ENCODE data around the gene P4HTM. TPM values are rescaled to one million over a fixed set of nuclear protein-coding genes. Genes with fewer than 3 reads are reported as not detected.

The P4HTM gene, protein sequence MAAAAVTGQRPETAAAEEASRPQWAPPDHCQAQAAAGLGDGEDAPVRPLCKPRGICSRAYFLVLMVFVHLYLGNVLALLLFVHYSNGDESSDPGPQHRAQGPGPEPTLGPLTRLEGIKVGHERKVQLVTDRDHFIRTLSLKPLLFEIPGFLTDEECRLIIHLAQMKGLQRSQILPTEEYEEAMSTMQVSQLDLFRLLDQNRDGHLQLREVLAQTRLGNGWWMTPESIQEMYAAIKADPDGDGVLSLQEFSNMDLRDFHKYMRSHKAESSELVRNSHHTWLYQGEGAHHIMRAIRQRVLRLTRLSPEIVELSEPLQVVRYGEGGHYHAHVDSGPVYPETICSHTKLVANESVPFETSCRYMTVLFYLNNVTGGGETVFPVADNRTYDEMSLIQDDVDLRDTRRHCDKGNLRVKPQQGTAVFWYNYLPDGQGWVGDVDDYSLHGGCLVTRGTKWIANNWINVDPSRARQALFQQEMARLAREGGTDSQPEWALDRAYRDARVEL
- 18.6 TPM for total RNA-seq

DNA sequence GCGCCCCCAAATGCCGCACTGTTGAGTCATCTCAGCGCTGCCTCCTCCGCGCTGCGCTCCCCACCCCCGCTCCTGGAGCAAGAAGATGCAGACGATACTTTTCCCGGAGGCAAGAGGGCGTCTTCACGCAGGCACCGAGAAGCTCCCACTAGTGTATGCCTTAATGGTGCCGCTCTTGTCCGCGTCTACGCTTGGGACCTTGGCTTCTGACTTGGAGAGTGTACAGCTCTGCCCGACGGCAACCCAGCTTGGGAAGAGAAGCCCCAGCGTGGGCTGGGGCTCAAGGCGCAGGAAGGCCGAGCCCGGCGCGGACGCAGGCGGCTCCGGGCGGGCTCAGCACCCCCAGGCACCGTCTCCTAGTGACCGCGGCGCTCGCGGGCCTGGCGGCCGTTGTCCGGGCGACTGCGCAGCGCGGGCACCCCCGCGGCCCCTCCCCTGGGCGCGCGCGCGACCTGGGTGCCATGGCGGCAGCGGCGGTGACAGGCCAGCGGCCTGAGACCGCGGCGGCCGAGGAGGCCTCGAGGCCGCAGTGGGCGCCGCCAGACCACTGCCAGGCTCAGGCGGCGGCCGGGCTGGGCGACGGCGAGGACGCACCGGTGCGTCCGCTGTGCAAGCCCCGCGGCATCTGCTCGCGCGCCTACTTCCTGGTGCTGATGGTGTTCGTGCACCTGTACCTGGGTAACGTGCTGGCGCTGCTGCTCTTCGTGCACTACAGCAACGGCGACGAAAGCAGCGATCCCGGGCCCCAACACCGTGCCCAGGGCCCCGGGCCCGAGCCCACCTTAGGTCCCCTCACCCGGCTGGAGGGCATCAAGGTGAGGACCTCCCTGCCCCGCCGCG is at the start of gene P4HTM:
Gene P4HTM (plus strand): TSS at position 446 of the 840 bp plus-strand sequence. CDS start 16 bp downstream, at position 462.
- Histone ChIP-seq H3K27me3 (ENCODE audit: insufficient read depth, low read length) (no peaks in the 10 kb centered on the region), H3K4me3 (ENCODE audit: low read length) (peak within 1 kb of the TSS; percentile 73), H3K4me1 (ENCODE audit: insufficient read depth, low read length) (peaks cover 21% of the 10 kb centered on the region), H3K9me3 (ENCODE audit: low read depth, low read length) (no peaks in the 10 kb centered on the region)

DNA sequence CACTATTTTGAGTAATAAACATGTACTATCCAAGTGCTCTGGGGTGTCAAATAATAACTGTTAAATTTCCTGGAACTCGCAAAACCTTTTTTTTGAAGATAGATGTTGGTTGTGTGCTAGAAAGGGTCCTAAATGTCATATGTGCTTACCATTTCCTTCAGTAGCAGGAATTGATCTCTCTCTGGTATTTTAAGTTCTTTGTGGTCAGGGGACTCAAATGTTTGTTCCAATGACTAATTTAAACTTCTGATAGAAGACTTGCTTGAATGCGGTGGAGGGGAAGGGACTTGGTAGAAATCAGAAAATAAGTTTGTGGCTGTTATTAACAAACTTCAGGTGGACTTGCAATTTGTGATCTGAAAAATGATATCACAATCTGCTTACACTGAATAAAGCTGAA is 44.6 kb upstream of the P4HTM start:
- Histone ChIP-seq H3K9me3 (ENCODE audit: low read depth, low read length) (no peaks in the 10 kb centered on the region), H3K27me3 (ENCODE audit: insufficient read depth, low read length) (no peaks in the 10 kb centered on the region), H3K4me3 (ENCODE audit: low read length) (no peak overlapping the region), H3K4me1 (ENCODE audit: insufficient read depth, low read length) (no peaks in the 10 kb centered on the region)

DNA sequence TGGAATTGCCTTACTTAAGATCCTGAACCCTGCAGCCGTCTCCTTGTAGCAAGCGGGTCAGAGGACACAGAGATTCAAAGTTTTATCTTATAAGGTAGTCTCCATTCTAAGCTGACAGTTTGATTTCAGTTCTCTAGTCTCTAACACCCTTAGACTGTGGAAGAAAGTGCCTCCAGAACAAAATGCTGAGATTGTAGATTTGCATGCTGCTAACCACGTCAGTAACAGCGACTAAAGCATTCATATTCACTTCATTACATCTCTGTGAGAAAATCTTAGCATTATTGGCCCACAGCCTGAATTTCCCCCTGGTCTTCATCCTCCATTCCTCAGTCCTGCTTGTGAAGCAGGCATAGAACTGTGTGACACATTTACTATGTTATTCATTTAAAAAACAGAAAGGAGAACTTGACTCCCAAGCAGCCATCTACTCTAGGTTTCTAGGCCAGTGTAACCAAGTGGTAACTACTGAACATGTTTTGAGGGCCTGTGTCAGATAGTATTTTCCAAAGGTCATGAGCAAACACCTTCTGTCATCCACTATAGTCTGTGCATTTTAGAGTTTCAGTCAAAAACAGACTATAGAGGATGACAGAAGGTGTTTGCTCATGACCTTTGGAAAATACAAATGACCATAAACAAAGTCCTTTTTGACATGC is 44.0 kb upstream of the P4HTM start:
- H3K4me3 ChIP-seq (ENCODE audit: low read length): no peak overlapping the region
- H3K9me3 ChIP-seq (ENCODE audit: low read depth, low read length): no peaks in the 10 kb centered on the region
- no peaks in the 10 kb centered on the region for H3K27me3 ChIP-seq (ENCODE audit: insufficient read depth, low read length)
- H3K4me1 ChIP-seq (ENCODE audit: insufficient read depth, low read length): no peaks in the 10 kb centered on the region

DNA sequence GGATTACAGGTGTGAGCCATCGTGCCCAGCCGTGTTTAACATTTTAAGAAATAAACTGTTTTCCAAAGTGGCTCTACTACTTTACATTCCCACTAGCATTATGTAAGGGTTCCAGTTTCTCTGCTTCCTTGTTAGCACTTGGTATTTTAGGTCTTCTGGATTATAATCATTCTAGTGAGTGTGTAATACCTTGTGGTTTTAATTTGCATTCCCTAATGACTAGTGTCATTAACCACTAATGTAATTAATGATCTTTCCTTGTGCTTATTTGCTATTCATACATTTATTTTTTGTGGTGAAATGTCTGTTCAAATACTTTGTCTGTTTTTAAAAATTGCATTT is 40.7 kb upstream of the P4HTM start:
- H3K4me3 ChIP-seq (ENCODE audit: low read length): no peak overlapping the region
- no peaks in the 10 kb centered on the region for H3K9me3 ChIP-seq (ENCODE audit: low read depth, low read length)
- H3K4me1 ChIP-seq (ENCODE audit: insufficient read depth, low read length): no peaks in the 10 kb centered on the region
- no peaks in the 10 kb centered on the region for H3K27me3 ChIP-seq (ENCODE audit: insufficient read depth, low read length)

DNA sequence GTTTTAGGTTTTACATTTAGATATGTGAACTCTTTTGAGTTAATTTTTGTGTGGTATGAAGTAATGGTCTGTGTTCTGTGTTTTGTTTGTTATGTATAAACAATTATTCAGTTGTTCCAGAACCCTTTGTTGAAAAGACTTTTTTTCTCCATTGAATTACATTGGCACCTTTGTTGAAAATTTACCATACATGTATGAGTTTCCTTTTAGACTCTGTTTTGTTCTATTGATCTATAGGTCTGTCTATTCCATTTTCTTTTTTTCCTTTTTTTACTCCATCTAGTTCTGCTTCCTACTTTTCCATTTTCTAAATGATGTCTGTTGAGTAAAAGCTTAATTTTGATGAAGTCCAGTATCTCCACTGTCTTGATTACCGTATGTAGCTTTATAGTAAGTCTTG is 40.0 kb upstream of the P4HTM start:
- Histone ChIP-seq H3K4me3 (ENCODE audit: low read length) (no peak overlapping the region), H3K27me3 (ENCODE audit: insufficient read depth, low read length) (no peaks in the 10 kb centered on the region), H3K9me3 (ENCODE audit: low read depth, low read length) (no peaks in the 10 kb centered on the region), H3K4me1 (ENCODE audit: insufficient read depth, low read length) (no peaks in the 10 kb centered on the region)

DNA sequence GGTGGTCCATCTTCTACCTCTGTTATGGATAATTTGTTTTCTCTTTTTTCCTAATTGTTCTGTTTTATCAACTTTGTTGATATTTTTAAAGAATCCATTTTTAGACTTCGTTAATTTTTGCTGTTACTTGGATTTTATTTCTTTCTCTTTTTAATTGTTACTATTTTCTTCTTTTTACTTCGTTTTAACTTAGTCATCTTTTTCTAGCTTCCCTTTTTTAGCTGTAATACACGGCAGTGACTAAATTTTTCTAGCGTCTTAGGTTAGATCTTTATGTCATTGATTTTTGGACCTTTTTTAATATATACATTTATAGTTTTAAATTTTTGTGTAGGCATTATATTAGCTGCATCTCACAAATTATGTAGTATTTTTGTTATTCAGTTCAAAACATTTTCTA is 38.3 kb upstream of the P4HTM start:
- no peak overlapping the region for H3K4me3 ChIP-seq (ENCODE audit: low read length)
- no peaks in the 10 kb centered on the region for H3K27me3 ChIP-seq (ENCODE audit: insufficient read depth, low read length)
- no peaks in the 10 kb centered on the region for H3K9me3 ChIP-seq (ENCODE audit: low read depth, low read length)
- H3K4me1 ChIP-seq (ENCODE audit: insufficient read depth, low read length): no peaks in the 10 kb centered on the region

DNA sequence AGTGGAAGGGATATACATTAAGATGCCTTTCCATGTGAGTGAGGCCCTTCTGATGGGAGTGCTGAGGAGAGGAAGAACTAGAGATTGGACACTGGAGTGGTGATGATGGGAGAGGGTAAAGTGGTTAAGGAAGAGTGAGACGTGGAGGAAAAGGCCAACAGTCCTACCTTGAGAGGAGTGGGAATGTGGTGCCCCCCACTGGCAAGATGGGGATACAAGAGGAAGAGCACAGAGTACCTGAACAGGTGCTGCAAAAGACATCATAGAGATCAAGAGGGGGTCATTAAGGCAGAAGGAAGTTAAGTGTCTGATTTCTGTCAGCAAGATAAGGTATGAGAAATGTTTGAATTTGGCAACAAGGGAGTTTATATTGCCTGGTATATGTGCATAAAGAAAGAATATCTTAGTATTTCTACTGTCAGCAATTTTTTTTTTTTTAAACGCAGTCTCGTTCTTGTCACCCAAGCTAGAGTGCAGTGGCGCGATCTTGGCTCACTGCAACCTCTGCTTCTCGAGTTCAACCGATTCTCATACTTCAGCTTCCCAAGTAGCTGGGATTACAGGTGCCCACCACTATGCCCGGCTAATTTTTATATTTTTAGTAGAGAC is 37.4 kb upstream of the P4HTM start:
- no peaks in the 10 kb centered on the region for H3K9me3 ChIP-seq (ENCODE audit: low read depth, low read length)
- no peaks in the 10 kb centered on the region for H3K4me1 ChIP-seq (ENCODE audit: insufficient read depth, low read length)
- no peaks in the 10 kb centered on the region for H3K27me3 ChIP-seq (ENCODE audit: insufficient read depth, low read length)
- no peak overlapping the region for H3K4me3 ChIP-seq (ENCODE audit: low read length)

DNA sequence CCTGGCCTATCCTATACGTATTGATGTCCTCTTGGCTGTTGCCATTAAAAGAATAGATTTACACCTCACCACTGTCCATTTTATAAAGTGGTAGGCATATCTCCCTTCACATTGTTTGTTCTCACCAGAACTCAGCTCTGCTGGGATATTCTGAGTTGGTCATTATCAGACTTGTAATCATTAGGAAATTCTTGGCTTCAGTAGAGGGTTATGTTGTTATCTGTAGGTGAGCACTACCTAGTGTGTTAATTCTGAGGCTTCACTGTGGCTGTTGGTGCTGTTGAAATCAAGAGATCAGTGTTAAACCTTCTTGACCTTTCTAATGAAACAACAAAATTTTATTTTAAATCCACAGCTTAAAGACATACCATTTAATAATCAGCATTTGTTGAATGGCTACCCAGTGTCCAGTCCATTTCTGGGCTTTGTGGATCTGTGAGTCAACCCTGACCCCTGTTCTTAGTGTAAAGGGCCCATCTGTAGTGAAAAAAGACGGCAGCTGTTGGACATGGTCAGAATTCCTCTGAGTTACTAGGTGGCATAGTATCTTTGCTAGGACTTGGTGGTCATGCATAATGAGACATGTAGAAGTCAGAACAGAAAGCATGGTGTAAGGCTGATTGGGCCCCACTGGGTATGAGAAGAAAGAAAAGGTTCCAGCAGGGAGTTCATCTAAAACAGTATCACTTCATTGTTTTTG is 32.9 kb upstream of the P4HTM start:
- H3K4me1 ChIP-seq (ENCODE audit: insufficient read depth, low read length): no peaks in the 10 kb centered on the region
- H3K9me3 ChIP-seq (ENCODE audit: low read depth, low read length): no peaks in the 10 kb centered on the region
- H3K4me3 ChIP-seq (ENCODE audit: low read length): no peak overlapping the region

DNA sequence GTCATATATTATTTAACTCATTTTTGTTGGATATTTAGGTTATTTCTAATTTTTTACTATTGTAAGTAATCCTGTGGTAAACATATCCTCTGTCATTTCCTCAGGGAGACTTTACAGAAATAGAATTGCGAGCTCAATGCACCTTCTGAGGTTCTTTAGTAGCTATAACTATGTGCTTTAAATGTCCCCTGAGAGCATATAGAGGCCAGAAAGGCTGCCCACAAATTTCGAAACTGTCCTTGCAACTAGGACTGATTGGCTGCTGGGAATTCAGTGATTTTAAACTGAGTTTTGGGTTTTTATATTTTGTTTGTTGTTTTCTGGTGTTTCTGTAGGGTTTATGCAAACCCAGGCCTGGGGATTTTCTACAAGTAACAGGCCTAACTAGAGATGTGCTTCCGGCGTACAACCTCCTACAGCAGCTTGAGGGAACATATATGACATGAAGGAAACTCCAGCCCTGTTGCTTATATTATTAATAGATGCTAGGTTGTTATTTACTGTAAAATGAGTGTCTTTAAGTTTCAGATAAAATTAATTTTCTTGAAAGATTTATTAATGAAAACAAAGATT is 29.1 kb upstream of the P4HTM start:
- H3K27me3 ChIP-seq (ENCODE audit: insufficient read depth, low read length): no peaks in the 10 kb centered on the region
- H3K4me3 ChIP-seq (ENCODE audit: low read length): no peak overlapping the region
- no peaks in the 10 kb centered on the region for H3K4me1 ChIP-seq (ENCODE audit: insufficient read depth, low read length)
- no peaks in the 10 kb centered on the region for H3K9me3 ChIP-seq (ENCODE audit: low read depth, low read length)

More for the DNA sequence above, 32.9 kb upstream of the P4HTM start:
- H3K27me3 ChIP-seq (ENCODE audit: insufficient read depth, low read length): no peaks in the 10 kb centered on the region

DNA sequence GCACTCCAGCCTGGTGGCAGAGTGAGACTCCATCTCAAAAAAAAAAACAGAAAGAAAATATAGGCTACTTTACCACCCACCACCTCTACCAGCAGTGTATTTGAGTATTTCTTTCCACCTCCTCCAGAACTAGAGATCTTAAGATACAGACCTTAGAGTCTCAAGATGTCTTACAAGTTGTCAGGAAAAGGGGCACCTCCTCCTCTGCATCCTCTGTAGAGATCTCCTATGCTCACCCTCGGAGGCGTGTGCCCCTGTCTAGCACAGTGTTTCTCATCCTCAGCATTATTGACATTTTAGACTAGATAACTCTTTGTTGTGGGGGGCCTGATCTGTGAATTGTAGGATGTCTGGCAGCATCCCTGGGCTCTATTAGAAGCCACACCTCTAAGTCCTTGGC is 27.7 kb upstream of the P4HTM start:
- Histone ChIP-seq H3K27me3 (ENCODE audit: insufficient read depth, low read length) (no peaks in the 10 kb centered on the region), H3K9me3 (ENCODE audit: low read depth, low read length) (no peaks in the 10 kb centered on the region), H3K4me1 (ENCODE audit: insufficient read depth, low read length) (no peaks in the 10 kb centered on the region), H3K4me3 (ENCODE audit: low read length) (no peak overlapping the region)

DNA sequence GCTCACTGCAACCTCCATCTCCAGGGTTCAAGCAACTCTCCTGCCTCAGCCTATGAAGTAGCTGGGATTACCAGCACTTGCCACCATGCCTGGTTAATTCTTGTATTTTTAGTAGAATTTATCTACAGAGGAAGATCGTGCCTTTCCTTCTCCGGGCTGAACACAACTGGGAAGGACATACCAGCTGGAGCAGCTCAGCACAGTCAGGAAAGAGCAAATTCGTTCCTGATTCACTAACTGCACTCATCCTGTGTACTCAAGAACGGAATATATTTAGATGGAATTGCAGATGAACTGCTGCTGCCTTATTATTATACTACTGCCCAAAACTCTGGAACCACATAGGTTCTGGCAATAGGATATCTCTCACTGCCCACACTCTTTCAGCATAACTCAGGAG is 27.1 kb upstream of the P4HTM start:
- H3K4me3 ChIP-seq (ENCODE audit: low read length): no peak overlapping the region
- no peaks in the 10 kb centered on the region for H3K27me3 ChIP-seq (ENCODE audit: insufficient read depth, low read length)
- no peaks in the 10 kb centered on the region for H3K9me3 ChIP-seq (ENCODE audit: low read depth, low read length)
- no peaks in the 10 kb centered on the region for H3K4me1 ChIP-seq (ENCODE audit: insufficient read depth, low read length)

DNA sequence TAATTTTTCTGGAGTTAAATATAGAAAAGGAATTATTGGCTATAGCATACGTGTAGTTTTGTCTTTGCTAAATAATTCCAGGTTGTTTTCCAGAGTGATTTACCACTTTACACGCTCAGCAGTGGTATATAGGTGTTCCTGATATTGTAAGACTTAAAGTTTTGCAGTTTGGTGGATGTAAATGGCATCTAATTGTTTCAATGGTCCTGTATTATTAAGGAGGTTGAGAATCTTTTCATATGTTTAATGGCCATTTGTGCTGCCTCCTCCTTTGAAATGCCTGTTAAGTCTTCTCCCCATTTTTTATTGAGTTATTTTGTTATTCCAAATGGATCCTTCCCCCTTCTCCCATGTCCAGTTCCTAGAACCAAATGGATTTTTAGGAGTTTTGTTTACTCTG is 26.4 kb upstream of the P4HTM start:
- H3K27me3 ChIP-seq (ENCODE audit: insufficient read depth, low read length): no peaks in the 10 kb centered on the region
- no peaks in the 10 kb centered on the region for H3K4me1 ChIP-seq (ENCODE audit: insufficient read depth, low read length)
- H3K4me3 ChIP-seq (ENCODE audit: low read length): no peak overlapping the region
- H3K9me3 ChIP-seq (ENCODE audit: low read depth, low read length): no peaks in the 10 kb centered on the region

DNA sequence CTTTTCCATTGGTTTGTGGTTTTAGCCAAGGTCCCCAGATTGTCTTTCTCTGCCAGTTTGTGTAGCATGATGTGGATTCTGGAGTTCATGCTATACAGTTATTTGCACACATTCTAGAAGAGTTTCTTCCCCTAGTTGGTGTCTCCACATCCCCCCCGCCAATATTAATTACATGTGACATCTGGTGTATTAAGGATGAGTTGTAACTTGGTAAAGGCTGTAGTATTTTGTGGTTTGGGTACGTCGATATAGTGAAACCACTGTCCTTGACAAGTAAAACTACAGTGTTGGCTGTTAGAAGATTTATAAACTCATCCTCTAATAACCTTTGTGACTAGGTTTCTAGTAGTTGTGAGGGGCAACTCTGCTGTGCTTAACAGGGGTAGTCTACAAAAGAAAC is 23.7 kb upstream of the P4HTM start:
- Histone ChIP-seq H3K9me3 (ENCODE audit: low read depth, low read length) (no peaks in the 10 kb centered on the region), H3K27me3 (ENCODE audit: insufficient read depth, low read length) (no peaks in the 10 kb centered on the region), H3K4me1 (ENCODE audit: insufficient read depth, low read length) (no peaks in the 10 kb centered on the region), H3K4me3 (ENCODE audit: low read length) (no peak overlapping the region)

DNA sequence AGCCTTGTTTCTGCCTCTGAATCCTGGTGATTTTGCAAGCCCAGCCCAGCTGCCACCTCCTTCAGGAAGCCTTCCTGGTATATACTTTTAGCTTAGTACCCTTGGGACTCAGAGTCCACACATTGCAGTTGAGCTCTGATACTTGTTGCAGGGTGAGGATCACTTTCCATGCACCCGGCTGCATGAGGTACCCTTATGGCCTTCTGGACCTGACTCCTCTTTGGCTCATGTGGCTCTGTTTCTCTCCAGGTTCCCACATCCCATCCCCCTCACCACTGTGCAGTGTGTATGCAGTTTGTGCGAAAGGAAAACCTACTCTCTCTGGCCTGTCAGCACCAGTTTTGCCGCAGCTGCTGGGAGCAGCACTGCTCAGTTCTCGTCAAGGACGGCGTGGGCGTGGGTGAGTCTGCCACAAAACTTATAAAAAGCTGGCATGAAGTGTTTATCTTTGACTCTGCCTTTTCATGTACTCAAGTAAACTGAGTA is 23.1 kb upstream of the P4HTM start:
- H3K9me3 ChIP-seq (ENCODE audit: low read depth, low read length): no peaks in the 10 kb centered on the region
- H3K4me1 ChIP-seq (ENCODE audit: insufficient read depth, low read length): no peaks in the 10 kb centered on the region
- no peak overlapping the region for H3K4me3 ChIP-seq (ENCODE audit: low read length)
- H3K27me3 ChIP-seq (ENCODE audit: insufficient read depth, low read length): no peaks in the 10 kb centered on the region

All from mononuclear cell (primary cell).